MCF 10A (cell line): ENCODE measurements around the gene ZNHIT1. TPM values are rescaled to one million over a fixed set of nuclear protein-coding genes. Genes with fewer than 3 reads are reported as not detected.
"Not testable (repeated sequence)": the region's sequence is repeated elsewhere in the genome, so short reads cannot be mapped to it uniquely, and the experiment has no call there.

Experiments
- BruUV-seq: library from RNA; stranded (reverse); fragments of 400-500 nt; replicated peaks from 2 replicates; lab custom pipeline; 2021; lab: Mats Ljungman, UMichigan
- CTCF ChIA-PET: fragments of 300-600 bp; sonication (Branson Sonifier 250); formaldehyde crosslinking; extraction: SDS; loops from one replicate; lab custom pipeline; 2021; ENCODE audit warnings: antibody characterized with exemption, inconsistent platforms; lab: Yijun Ruan, JAX
- POLR2A ChIA-PET: fragments of 300-600, 350-650 bp; sonication (Branson Sonifier 250); formaldehyde crosslinking; extraction: SDS; loops from one replicate; lab custom pipeline; 2020; ENCODE audit warnings: antibody characterized with exemption, inconsistent platforms; lab: Yijun Ruan, JAX
- DNase-seq: peaks from one replicate; pipeline ENCODE4 v3.0.0-alpha.2; 2018; ENCODE audit not compliant: unreplicated experiment
- H3K27ac Mint-ChIP-seq: one replicate; pipeline ENCODE4 v1.8.0; 2022; ENCODE audit warnings: mild to moderate bottlenecking, low read depth, mixed read lengths; ENCODE audit not compliant: unreplicated experiment
- H3K27me3 Mint-ChIP-seq: one replicate; pipeline ENCODE4 v1.8.0; 2022; ENCODE audit warnings: mixed read lengths; ENCODE audit not compliant: insufficient read depth, unreplicated experiment
- H3K36me3 Mint-ChIP-seq: one replicate; pipeline ENCODE4 v1.8.0; 2022; ENCODE audit warnings: mild to moderate bottlenecking, moderate library complexity, mixed read lengths; ENCODE audit not compliant: insufficient read depth, unreplicated experiment
- H3K4me1 Mint-ChIP-seq: one replicate; pipeline ENCODE4 v1.8.0; 2022; ENCODE audit warnings: mixed read lengths; ENCODE audit not compliant: insufficient read depth, unreplicated experiment
- H3K4me3 Mint-ChIP-seq: one replicate; pipeline ENCODE4 v1.8.0; 2022; ENCODE audit warnings: mild to moderate bottlenecking, moderate library complexity, mixed read lengths; ENCODE audit not compliant: unreplicated experiment
- H3K9me3 Mint-ChIP-seq: one replicate; pipeline ENCODE4 v1.8.0; 2022; ENCODE audit warnings: mixed read lengths; ENCODE audit not compliant: unreplicated experiment
- CTCF ChIP-seq: fragments of 200-600 bp; IDR thresholded peaks from one replicate; pipeline ENCODE4 v1.8.0; 2022; ENCODE audit warnings: antibody characterized with exemption, mild to moderate bottlenecking; ENCODE audit not compliant: unreplicated experiment
- intact Hi-C: fragments of 100-400 bp; cut with micrococcal nuclease; formaldehyde crosslinking; loops from 2 replicates; pipeline ENCODE4 v1.14.1; 2022
- total RNA-seq: library from RNA; stranded (reverse); gene quantifications from 2 replicates; pipeline ENCODE4 v1.2.3, GENCODE V29; 2022

The ZNHIT1 gene
- total RNA-seq, 1 experiment from 2014 or later = 63.9 TPM

DNA sequence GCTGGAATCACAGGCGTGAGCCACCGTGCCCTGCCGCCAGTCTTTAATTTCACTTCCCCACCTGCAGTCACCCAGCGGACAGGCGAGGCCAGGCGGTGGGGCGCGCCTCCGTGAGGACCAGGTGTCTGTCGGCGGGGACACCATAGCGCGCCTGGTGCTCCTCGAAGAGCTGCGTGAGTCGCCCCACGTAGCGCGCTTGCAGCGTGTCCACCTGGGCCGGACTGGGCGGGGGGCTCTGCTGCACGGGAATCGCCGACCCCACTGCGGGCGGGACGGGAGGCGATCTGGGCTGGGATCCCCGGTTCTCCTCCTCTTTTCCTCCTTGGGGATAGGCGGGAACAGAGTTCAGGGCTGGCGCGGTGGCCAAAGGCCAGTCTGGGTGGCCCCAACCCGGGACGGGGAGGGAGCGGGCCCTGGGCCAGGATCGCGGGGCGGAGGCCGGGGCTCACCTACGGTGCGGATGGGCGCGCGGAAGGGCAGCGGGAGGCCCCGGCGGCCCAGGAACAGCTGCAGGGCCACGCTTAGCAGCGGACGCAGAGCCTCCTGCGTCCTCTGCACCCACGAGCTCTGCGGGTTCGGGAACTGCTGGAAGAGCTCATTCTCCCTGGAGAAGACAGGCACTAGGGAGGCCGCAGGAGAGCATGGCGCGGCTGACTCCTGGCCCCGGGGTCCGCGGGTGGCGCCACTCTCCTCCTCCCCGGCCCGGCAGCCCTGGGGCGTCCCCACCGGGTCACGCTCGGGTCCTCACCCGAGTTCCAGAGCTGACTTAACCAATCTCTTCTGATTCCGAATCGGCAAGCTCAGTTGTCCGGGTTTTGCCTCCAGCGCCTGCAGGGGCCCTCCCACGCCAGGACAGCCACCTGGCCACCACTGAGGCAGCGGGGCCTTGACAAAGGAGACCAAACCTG, 16.0 kb upstream of the ZNHIT1 start:
- CTCF ChIA-PET = interaction anchor here (0.7 to 3.5 kb wide), 5 partner anchors 10 to 81 kb away, joined by 3 to 22 read pairs (median 3); no protein-coding TSS in a partner anchor
- POLR2A ChIA-PET = no interaction called here
- peaks cover 12% of the 10 kb centered on the region for H3K27me3 Mint-ChIP-seq
- H3K4me1 Mint-ChIP-seq = no peaks in the 10 kb centered on the region
- no peak for TF ChIP-seq CTCF
- H3K9me3 Mint-ChIP-seq = no peaks in the 10 kb centered on the region
- peaks cover 6% of the 10 kb centered on the region for H3K36me3 Mint-ChIP-seq
- DNase-seq = no peak
- no peak overlapping the region for H3K4me3 Mint-ChIP-seq
- intact Hi-C loops = no loop called here
- BruUV-seq = no TSS peak
- no peak overlapping the region for H3K27ac Mint-ChIP-seq

DNA sequence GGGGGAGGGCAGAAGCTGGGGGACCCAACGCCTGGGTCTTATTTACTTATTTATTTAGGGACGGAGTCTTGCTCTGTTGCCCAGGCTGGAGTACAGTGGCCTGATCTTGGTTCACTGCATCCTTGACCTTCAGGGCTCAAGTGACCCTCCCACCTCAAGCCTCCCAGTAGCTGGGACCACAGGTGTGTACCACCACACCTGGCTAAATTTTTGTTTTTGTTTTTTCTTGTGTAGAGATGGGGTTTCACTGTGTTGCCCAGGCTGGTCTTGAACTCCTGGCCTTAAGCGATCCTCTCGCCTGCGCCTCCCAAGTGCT, 15.4 kb upstream of the ZNHIT1 start:
- ChIA-PET CTCF (interaction anchor here (0.8 to 3.5 kb wide), 3 partner anchors 10 to 80 kb away, joined by 3 to 22 read pairs (median 3); no protein-coding TSS in a partner anchor), POLR2A (no interaction called here)
- H3K36me3 Mint-ChIP-seq = peaks cover 9% of the 10 kb centered on the region
- no TSS peak for BruUV-seq
- no peak for TF ChIP-seq CTCF
- H3K9me3 Mint-ChIP-seq = no peaks in the 10 kb centered on the region
- H3K4me1 Mint-ChIP-seq = no peaks in the 10 kb centered on the region
- peaks cover 12% of the 10 kb centered on the region for H3K27me3 Mint-ChIP-seq
- H3K27ac Mint-ChIP-seq = no peak overlapping the region
- intact Hi-C loops = no loop called here
- DNase-seq = no peak
- no peak overlapping the region for H3K4me3 Mint-ChIP-seq

DNA sequence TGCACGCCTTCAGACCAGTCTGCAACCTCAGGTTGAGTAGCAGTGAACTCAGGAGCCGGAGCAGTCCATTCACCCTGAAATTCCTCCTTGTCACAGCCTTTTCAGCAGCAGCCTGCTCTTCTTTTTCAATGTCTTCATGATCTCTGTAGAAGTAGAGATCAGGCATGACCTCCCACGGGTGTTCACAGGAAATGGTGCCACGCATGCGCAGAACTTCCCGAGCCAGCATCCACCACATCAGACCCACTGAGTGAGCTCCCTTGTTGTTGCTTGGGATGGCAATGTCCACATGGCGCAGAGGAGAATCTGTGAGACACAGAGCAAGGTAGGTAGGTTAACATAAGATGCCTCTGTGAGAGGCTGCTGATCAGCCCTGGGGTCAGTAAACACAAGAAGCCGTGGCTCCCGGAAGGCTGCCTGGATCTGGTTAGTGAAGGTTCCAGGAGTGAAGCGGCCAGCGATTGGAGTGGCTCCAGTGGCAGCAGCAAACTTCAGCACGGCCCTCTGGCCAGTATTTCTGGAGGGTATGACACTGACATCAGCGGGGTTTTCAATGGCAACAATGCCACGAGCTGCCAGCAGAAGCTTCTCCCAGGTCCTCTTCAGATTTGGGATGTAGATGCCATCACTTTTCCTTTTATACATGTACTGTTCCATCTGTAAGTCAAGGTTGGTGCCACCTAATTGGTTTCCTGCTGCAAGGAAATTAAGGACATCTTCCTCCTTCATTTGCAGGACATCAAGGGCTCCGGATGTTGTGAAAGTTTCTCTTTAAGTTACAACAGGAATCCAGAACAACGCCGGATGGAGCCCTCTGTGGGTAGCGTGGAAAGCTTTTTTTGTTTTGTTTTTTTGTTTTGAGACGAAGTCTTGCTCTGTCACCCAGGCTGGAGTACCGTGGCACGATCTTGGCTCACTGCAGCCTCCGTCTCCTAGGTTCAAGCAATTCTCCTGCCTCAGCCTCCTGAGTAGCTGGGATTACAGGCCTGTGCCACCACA, 13.9 kb upstream of the ZNHIT1 start:
- H3K4me1 Mint-ChIP-seq, H3K27ac Mint-ChIP-seq, intact Hi-C loops, BruUV-seq, H3K9me3 Mint-ChIP-seq, H3K4me3 Mint-ChIP-seq: not testable (repeated sequence)
- CTCF ChIA-PET = interaction anchor here (0.6 to 3.5 kb wide), 4 partner anchors 11 to 60 kb away, joined by 3 to 22 read pairs (median 4); no protein-coding TSS in a partner anchor
- peaks cover 24% of the 10 kb centered on the region for H3K36me3 Mint-ChIP-seq
- peaks cover 12% of the 10 kb centered on the region for H3K27me3 Mint-ChIP-seq
- peak; percentile 21 for DNase-seq
- POLR2A ChIA-PET = interaction anchor here (0.7 kb wide), 1 partner anchor 11 kb away, joined by 3 read pairs; no protein-coding TSS in a partner anchor

DNA sequence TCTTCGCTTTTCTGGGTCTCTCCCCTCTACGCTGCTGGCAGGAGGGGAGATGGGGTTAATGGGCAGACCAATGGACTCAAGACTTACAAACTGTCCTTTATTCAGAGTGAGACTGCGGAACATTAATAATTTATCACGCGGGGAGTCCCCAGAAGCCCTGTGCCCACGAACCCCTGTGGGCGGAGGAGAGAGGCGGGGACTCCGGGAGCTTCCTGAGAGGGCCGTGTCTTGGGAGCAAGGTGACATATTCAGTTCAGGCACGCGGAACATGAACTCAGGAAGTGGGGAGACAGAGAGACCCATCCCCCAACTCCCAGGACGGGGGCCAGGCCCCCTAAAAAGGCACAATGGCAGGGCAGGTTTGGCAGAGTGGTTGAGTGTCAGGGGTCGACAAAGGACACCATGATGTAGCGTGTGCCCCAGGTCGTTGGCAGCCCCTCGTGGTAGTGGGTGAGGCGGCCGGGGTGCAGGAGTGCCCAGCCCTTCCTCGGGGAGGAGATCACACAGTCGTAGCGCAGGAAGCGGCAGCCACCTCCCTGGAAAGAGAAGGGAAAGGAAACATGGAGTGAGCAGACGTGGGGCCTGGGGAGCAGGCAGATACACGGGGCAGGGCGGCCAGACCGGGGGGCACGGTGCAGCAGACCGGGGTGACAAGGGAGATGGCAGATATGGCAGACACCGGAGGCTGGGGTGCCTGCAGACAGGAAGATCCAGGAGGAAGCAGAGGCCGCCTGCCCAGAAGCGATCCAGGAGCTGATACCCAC, 11.9 kb upstream of the ZNHIT1 start:
- BruUV-seq = no TSS peak
- H3K4me1 Mint-ChIP-seq = no peaks in the 10 kb centered on the region
- TF ChIP-seq CTCF = no peak

More for the DNA sequence above, 11.9 kb upstream of the ZNHIT1 start:
- H3K36me3 Mint-ChIP-seq = peaks cover 38% of the 10 kb centered on the region
- intact Hi-C loops = no loop called here
- no peak for DNase-seq
- H3K27me3 Mint-ChIP-seq = peaks cover 2% of the 10 kb centered on the region
- H3K9me3 Mint-ChIP-seq = no peaks in the 10 kb centered on the region
- CTCF ChIA-PET = interaction anchor here (1.0 kb wide), 1 partner anchor 12 kb away, joined by 3 read pairs; the partner anchor contains the start of genes PLOD3 and ZNHIT1
- H3K27ac Mint-ChIP-seq = no peak overlapping the region
- POLR2A ChIA-PET = interaction anchor here (0.6 to 1.3 kb wide), 2 partner anchors 10 to 331 kb away, joined by 3 read pairs; partner anchors contain the start of gene SRRT
- no peak overlapping the region for H3K4me3 Mint-ChIP-seq
